Esophagus squamous epithelium (tissue), 5 donors: ENCODE results near the gene ADAMTS7. TPM values are rescaled to one million over a fixed set of nuclear protein-coding genes. Genes with fewer than 3 reads are reported as not detected.
"Not testable (repeated sequence)": the region's sequence is repeated elsewhere in the genome, so short reads cannot be mapped to it uniquely, and the experiment has no call there.

Experiments
- DNase-seq: peaks from one replicate; lab custom pipeline; 2025; lab: John Stamatoyannopoulos, UW
- H3K27ac ChIP-seq, 4 donors: fragments of 200-600 bp; sonication (generic); one replicate each; pipeline ENCODE4 v1.5.1; 2016 to 2019; ENCODE audit warnings: mild to moderate bottlenecking in 1 of 4
- H3K27me3 ChIP-seq, 4 donors: fragments of 200-600 bp; sonication (generic); 1 replicate in 3 of 4; 2 replicates in 1 of 4; pipeline versions ENCODE4 v1.5.1 to v1.6.0; 2017 to 2021; ENCODE audit warnings: antibody characterized with exemption in 1 of 4
- H3K36me3 ChIP-seq, 3 donors: fragments of 200-600 bp; sonication (generic); one replicate each; pipeline ENCODE4 v1.5.1; 2016 to 2019
- H3K4me1 ChIP-seq, 3 donors: fragments of 200-600 bp; sonication (generic); one replicate each; pipeline ENCODE4 v1.5.1; 2017 to 2019
- H3K4me3 ChIP-seq, 4 donors: fragments of 200-600 bp; sonication (generic); 1 replicate in 3 of 4; 2 replicates in 1 of 4; pipeline ENCODE4 v1.5.1; 2016 to 2019; ENCODE audit warnings: mild to moderate bottlenecking in 2 of 4, moderate library complexity in 1 of 4
- H3K9me3 ChIP-seq, 3 donors: fragments of 200-600 bp; sonication (generic); one replicate each; pipeline ENCODE4 v1.5.1; 2016 to 2019
- POLR2A ChIP-seq, 4 donors: fragments of 450-650 bp; IDR thresholded peaks; one replicate each; pipeline ENCODE4 v1.6.1; 2017; ENCODE audit warnings: antibody characterized with exemption in 4 of 4, mild to moderate bottlenecking in 4 of 4, moderate library complexity in 3 of 4
- WGBS, 2 donors: methylation state at CpG; one replicate each; pipeline ENCODE4 v1.1.5; 2018; 5-methylcytosine and 5-hydroxymethylcytosine counted together
- intact Hi-C: fragments of 100-400 bp; cut with DNase I; formaldehyde crosslinking; loops from one replicate; pipeline ENCODE4 v1.15.0; 2022
- total RNA-seq, 4 donors: library from RNA; depleted of rRNA; stranded (reverse); fragments of >200 nt; gene quantifications; one replicate each; pipeline ENCODE4 v1.1.0, GENCODE V29; 2016
- TF ChIP-seq, protein P1 (sequence below), 6 experiments: fragments of 450-650 bp in 4 of 6; fragments of 200-600 bp in 2 of 6; sonication (generic) in 2 of 6; IDR thresholded peaks; one replicate each; pipeline ENCODE4 v1.5.1; 2016 to 2019; ENCODE audit warnings: antibody characterized with exemption in 6 of 6, mild to moderate bottlenecking in 4 of 6, moderate library complexity in 4 of 6
- donor health status: DM: yes; HTN: yes; CAD: no.

The ADAMTS7 gene
- total RNA-seq, 4 donors from 2014 or later, result 0.42 to 0.76 (median 0.56) TPM

DNA sequence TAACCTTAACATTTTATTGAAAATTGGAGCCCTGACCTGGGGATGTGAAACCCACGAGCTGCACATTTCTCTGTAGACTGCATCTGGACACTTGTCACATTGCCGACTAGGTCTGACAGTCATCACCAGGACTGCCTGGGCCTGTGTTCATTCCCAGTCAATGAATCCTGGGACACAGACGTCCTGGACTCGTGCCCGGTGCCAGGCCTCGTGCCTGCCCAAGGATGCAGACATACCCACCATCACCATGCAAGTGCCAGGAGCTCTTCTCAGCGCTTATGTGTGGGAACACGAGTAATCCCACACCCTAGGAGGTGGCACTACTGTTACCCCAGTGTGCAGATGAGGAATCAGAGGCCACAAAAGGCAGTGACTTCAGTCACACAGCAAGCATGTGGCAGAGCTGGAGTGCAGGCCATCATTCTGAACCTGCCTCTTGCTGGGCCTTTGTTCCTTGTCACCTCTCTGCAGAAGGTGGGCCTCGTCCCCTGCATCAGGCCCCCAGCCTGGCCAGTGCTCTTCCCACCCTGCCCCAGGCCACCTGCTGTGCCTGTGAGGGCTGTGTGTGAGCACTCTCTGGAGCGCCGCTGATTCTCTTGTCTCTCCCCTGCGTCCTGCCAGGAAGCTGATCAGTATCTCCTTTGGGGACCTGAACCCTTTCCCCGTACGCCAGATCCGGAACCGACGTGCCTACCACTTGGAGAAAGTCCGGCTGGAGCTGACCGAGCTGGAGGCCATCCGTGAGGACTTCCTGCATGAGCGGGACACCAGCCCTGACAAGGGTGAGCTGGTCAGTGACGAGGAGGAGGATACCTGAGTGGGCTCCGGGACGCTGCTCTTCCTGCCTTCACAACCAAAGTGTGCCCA is 58.5 kb downstream of the ADAMTS7 start:
- Histone ChIP-seq H3K36me3 (no peaks in the 10 kb centered on the region), H3K4me1 (peaks cover 9 to 40% (median 15%) of the 10 kb centered on the region in 3 donors), H3K27me3 (no peaks in the 10 kb centered on the region), H3K4me3 (no peak overlapping the region), H3K27ac (no peak overlapping the region), H3K9me3 (no peaks in the 10 kb centered on the region)
- 70 to 78% methylated on average over 7 to 15 of the region's 24 CpGs for WGBS, 2 donors
- TF ChIP-seq, protein P1, sequence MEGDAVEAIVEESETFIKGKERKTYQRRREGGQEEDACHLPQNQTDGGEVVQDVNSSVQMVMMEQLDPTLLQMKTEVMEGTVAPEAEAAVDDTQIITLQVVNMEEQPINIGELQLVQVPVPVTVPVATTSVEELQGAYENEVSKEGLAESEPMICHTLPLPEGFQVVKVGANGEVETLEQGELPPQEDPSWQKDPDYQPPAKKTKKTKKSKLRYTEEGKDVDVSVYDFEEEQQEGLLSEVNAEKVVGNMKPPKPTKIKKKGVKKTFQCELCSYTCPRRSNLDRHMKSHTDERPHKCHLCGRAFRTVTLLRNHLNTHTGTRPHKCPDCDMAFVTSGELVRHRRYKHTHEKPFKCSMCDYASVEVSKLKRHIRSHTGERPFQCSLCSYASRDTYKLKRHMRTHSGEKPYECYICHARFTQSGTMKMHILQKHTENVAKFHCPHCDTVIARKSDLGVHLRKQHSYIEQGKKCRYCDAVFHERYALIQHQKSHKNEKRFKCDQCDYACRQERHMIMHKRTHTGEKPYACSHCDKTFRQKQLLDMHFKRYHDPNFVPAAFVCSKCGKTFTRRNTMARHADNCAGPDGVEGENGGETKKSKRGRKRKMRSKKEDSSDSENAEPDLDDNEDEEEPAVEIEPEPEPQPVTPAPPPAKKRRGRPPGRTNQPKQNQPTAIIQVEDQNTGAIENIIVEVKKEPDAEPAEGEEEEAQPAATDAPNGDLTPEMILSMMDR (IDR thresholded peaks at IDR 0.05), result no peak
- no peak for TF ChIP-seq POLR2A (IDR thresholded peaks at IDR 0.05)
- intact Hi-C loops, result no loop called here
- no peak for DNase-seq

DNA sequence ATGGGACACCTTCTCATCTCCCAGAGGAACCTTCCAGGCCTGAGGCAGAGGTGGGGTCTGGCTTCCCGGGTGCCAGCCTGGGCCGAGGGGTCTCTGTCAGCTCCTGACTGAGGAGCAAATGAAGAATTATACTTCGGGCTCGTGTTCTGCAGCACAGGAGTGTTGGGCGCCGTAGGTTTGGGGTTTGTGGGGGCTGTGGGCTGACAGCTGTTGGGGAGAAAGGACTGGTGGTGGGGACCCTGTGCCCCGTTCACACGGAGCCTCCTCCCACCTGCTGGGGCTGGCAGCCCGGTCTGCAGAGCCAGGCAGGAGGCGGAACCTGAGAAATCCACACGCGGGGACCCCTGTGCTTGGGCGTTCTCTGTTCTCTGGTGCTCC is 59.7 kb downstream of the ADAMTS7 start:
- H3K4me1 ChIP-seq, result peaks cover 0 to 29% (median 5%) of the 10 kb centered on the region in 3 donors
- WGBS, 2 donors, result 60 to 80% methylated on average over 1 to 3 of the region's 13 CpGs
- no peak overlapping the region for H3K4me3 ChIP-seq
- intact Hi-C loops, result no loop called here
- TF ChIP-seq, protein P1 (IDR thresholded peaks at IDR 0.05), result no peak
- no peak for TF ChIP-seq POLR2A (IDR thresholded peaks at IDR 0.05)
- no peaks in the 10 kb centered on the region for H3K36me3 ChIP-seq
- no peaks in the 10 kb centered on the region for H3K9me3 ChIP-seq
- DNase-seq, result no peak
- no peaks in the 10 kb centered on the region for H3K27me3 ChIP-seq
- no peak overlapping the region for H3K27ac ChIP-seq

DNA sequence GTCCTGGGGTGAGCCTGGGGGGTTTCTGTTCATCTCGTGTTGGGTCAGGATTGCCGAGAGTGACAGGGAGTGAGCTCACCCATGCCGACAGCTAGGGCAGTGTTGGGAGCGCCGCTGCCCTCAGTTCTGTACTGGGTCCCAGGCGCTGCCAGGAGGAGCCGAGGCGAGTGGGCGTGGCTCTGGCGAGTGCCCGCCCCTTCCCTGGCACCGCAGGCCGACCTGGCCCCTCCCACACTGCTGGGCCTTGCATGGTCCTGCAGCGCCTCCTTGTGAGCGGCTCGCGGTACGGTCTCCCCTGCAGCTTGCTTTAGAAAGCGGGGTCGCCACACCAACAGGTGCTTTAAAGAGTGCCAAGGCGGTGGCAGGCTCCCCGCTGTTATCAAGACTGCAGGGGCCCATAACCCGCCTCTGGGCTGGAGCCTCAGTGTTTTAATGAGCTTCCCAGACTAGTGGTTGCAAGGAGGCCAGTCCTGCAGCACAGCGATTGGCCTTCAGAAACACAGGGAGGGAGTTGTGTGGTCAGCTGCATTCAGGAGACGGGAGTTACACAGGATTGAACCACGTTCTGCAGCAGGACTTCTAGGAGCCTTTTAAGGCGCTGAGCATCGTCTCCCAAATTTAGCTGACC is 60.2 kb downstream of the ADAMTS7 start:
- Histone ChIP-seq H3K4me1 (peaks cover 0 to 24% (median 2%) of the 10 kb centered on the region in 3 donors), H3K4me3 (peak overlapping the region in 2 of 4 donors; percentile 20 to 49), H3K27ac (peak overlapping the region in 3 of 4 donors; percentile 13 to 50 (median 49))
- H3K27me3 ChIP-seq, intact Hi-C loops, H3K9me3 ChIP-seq, H3K36me3 ChIP-seq: not testable (repeated sequence)
- WGBS, 2 donors, result 3 to 10% methylated on average over 1 to 10 of the region's 28 CpGs
- TF ChIP-seq, protein P1 (IDR thresholded peaks at IDR 0.05), result peak in 4 of 6 experiments; percentile 53 to 89 (median 81)
- DNase-seq, result peak; percentile 54

DNA sequence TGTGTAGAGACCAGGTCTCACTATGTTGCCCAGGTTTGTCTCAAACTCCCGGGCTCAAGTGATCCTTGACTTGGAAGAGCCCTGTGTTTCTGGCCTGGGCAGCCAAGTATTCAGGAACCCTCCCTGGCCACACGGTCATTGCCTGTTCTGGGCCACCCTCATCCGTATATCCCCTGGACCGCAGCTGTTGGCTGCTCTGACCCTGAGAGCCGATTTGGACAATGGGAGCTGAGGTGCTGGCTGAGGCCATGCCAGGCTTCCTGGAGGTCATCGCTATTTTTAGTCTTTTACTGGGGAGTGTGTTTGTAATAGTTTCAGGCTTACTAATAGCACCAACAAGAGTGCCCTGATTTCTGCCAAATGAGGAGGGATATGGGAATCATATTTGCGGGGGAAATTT is 60.7 kb downstream of the ADAMTS7 start:
- TF ChIP-seq, protein P1 (IDR thresholded peaks at IDR 0.05), result no peak
- TF ChIP-seq POLR2A (IDR thresholded peaks at IDR 0.05), result no peak
- Histone ChIP-seq H3K9me3 (no peaks in the 10 kb centered on the region), H3K4me1 (peaks cover 0 to 18% (median 0%) of the 10 kb centered on the region in 3 donors), H3K27ac (peak overlapping the region in 3 of 4 donors; percentile 13 to 50 (median 49)), H3K4me3 (peak overlapping the region in 2 of 4 donors; percentile 20 to 49), H3K36me3 (no peaks in the 10 kb centered on the region), H3K27me3 (no peaks in the 10 kb centered on the region)
- intact Hi-C loops, result no loop called here
- no peak for DNase-seq
- WGBS, 2 donors, result 33 to 57% methylated on average over 6 of the region's 7 CpGs

DNA sequence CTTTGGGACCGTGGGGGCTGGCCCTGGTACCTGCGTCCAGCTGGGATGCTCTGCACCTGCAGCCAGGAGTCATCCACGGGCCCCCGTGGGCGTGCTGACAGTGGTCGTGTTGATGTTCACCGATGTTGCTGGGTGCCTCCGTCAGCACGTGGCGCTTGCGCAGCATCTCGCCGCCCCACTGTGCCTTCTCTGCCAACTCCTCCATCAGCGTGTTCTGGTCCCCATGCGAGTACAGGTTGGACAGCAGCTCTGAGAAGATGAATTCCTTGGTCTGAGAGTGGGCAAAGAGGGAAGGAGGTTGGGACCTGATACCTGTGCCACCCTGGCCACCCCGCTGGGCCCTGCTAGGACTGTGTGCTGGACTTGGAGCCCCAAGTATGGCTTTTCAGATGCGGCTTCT is 61.4 kb downstream of the ADAMTS7 start:
- no peaks in the 10 kb centered on the region for H3K27me3 ChIP-seq
- H3K36me3 ChIP-seq, result no peaks in the 10 kb centered on the region
- 85 to 100% methylated on average over 2 to 5 of the region's 17 CpGs for WGBS, 2 donors
- intact Hi-C loops, result no loop called here
- no peak for DNase-seq
- TF ChIP-seq, protein P1 (IDR thresholded peaks at IDR 0.05), result no peak
- no peak for TF ChIP-seq POLR2A (IDR thresholded peaks at IDR 0.05)
- H3K4me3 ChIP-seq, result no peak overlapping the region
- no peaks in the 10 kb centered on the region for H3K9me3 ChIP-seq
- no peak overlapping the region for H3K27ac ChIP-seq
- peaks cover 0 to 11% (median 0%) of the 10 kb centered on the region in 3 donors for H3K4me1 ChIP-seq

DNA sequence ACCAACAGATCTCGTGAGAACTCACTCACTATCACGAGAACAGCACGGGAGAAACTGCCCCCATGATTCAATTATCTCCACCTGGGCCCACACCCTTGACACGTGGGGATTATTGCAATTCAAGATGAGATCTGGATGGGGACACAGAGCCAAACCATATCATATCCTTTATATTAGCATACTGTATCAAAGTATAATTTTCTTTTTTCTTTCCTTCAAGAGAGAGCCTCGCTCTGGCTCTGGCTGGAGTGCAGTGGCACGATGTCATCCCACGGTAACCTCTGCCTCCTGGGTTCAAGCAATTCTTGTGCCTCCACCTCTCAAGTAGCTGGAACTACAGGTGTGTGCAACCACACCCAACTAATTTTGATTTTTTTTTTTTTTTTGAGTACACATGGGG is 63.4 kb downstream of the ADAMTS7 start:
- H3K9me3 ChIP-seq, H3K4me1 ChIP-seq, H3K36me3 ChIP-seq, intact Hi-C loops, H3K4me3 ChIP-seq, DNase-seq, H3K27me3 ChIP-seq, H3K27ac ChIP-seq: not testable (repeated sequence)
- WGBS, 2 donors, result 75 to 77% methylated on average over 7 of the region's 7 CpGs

DNA sequence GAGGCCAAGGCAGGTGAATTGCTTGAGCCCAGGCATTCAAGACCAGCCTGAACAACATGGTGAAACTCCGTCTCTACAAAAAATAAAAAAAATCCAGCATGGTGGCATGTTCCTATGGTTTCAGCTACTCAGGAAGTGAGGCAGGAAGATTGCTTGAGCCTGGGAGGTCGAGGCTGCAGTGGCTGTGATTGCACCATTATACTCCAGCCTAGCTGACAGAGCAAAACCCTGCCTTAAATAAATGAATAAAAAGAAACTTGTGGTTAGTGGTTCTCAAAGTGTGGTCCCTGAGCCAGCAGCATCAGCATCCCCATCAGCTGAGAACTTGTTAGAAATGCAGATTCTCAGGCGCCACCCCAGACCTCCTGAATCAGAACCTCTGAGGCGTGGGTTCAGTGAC is 69.6 kb downstream of the ADAMTS7 start:
- H3K27me3 ChIP-seq, result peaks cover 0 to 11% (median 0%) of the 10 kb centered on the region in 4 donors
- DNase-seq, H3K4me3 ChIP-seq, H3K27ac ChIP-seq, H3K4me1 ChIP-seq, H3K9me3 ChIP-seq, intact Hi-C loops, H3K36me3 ChIP-seq: not testable (repeated sequence)
- 48 to 52% methylated on average over 2 to 4 of the region's 4 CpGs for WGBS, 2 donors
